Measurements from ENCODE around the gene PBX4.

DNA sequence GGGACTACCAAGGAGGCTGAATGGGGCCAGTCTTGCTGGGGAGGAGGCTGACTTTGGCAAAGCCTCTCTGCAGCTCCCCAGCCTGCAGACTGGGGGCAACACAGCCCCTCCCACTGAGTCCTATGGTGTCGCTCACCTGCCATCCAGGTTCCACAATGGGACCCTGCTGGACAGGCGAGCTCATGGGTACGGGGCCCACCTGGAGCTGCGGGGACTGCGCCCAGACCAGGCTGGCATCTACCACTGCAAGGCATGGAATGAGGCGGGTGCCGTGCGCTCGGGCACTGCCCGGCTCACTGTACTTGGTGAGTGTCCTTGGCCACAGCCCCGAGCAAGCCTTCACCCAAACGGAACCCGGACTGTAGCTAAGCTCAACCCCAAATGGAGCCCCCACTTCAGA is 75.4 kb downstream of the PBX4 start:
- no peak for TF ChIP-seq POLR2A (IDR thresholded peaks at IDR 0.05)
- TF ChIP-seq POLR2AphosphoS5 (IDR thresholded peaks at IDR 0.05) = no peak
